GM12801 (cell line): ENCODE measurements around the gene DGKQ.

Experiments
- TF ChIP-seq, protein P1 (sequence below): IDR thresholded peaks from one replicate; pipeline ENCODE4 v1.5.1; 2011; ENCODE audit warnings: control low read depth; ENCODE audit not compliant: insufficient read length; ENCODE audit errors: extremely low read depth

Gene DGKQ

DNA sequence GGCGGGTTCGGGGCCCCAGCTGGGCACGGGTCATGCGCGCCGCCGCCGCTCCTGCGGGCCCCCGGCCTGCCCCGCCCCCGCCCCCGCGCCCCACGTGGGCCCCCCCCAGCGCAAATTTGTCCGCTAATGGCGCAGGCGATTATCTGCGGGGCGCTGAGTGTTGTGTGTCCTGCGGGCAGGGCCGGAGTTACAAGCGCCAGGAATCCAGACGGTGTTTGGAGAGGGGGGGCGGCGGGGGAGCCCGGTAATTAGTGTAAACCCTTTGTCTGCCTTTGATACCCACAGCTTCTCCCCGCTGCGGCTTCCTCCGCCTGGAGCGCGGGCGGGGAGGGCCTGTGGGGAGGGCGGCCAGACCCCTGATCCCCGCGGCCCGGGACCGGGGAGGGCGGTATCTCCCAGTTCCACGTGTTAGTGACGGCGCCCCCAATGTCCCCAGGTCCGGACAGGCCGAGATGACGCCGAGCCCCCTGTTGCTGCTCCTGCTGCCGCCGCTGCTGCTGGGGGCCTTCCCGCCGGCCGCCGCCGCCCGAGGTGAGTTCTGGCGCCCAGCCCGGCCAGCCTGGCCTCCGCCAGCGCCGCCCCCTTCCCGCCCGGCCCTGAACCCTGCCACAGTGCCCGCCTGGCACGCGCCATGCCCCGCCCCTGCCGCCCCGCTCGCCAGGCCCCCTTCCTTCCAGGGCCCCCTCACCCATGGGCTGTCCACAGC lies 38.8 kb upstream of the DGKQ start:
- TF ChIP-seq, protein P1, sequence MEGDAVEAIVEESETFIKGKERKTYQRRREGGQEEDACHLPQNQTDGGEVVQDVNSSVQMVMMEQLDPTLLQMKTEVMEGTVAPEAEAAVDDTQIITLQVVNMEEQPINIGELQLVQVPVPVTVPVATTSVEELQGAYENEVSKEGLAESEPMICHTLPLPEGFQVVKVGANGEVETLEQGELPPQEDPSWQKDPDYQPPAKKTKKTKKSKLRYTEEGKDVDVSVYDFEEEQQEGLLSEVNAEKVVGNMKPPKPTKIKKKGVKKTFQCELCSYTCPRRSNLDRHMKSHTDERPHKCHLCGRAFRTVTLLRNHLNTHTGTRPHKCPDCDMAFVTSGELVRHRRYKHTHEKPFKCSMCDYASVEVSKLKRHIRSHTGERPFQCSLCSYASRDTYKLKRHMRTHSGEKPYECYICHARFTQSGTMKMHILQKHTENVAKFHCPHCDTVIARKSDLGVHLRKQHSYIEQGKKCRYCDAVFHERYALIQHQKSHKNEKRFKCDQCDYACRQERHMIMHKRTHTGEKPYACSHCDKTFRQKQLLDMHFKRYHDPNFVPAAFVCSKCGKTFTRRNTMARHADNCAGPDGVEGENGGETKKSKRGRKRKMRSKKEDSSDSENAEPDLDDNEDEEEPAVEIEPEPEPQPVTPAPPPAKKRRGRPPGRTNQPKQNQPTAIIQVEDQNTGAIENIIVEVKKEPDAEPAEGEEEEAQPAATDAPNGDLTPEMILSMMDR, result no peak

DNA sequence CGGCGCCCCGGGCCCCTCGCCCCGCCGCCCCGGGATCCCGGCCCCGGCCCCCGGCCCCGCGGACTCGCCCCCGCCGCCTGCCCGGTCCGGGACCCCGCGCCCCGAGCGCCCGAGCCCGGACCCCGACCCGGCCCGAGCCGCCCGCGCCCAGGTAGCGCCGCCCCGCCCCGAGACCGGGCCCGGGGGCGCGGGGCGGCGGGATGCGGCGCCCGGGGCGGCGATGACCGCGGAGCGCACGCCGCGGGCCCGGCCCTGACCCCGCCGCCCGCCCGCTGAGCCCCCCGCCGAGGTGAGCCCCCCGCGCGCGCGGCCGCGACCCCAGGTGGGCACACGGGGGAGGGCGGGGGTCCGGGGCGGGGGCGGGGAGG lies 38.3 kb upstream of the DGKQ start:
- TF ChIP-seq, protein P1, result no peak

DNA sequence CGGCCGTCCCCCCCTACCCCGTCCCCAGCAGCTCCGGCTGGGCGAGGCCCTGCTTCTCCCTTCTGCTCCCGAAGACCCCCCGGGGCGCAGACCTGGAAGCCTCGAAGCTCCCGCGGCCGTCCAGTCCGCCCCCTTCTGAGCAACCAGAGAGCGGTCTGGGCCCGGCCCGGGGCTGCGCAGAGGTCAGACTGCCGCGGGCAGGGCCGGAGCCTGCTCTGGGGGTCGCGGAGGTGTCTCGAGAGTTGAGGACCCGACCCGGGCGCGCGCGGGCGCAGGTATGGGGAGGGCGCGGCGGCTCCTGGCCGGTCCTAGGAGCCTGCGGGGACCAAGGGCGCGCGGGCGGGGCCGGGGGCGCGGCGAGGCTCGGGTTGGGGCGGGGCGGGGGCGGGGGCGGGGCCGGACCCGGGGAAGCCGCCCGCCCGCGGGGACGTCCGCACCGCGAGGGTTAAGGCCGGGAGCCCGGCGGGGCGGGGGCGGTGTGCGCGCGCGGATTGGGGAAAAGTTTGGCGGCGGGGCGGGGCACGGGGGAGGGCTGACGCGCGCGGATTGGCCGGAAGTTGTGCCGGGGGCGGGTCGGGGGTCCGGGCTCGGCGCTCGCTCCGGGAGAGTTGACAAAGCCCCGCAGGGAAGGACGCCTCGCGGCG lies 37.8 kb upstream of the DGKQ start, which contains the start of gene FGFRL1:
Gene FGFRL1, plus strand, starts transcription at position 605 of the 644 bp plus-strand sequence. CDS start 860 bp downstream, outside the sequence.
- TF ChIP-seq, protein P1, result no peak

DNA sequence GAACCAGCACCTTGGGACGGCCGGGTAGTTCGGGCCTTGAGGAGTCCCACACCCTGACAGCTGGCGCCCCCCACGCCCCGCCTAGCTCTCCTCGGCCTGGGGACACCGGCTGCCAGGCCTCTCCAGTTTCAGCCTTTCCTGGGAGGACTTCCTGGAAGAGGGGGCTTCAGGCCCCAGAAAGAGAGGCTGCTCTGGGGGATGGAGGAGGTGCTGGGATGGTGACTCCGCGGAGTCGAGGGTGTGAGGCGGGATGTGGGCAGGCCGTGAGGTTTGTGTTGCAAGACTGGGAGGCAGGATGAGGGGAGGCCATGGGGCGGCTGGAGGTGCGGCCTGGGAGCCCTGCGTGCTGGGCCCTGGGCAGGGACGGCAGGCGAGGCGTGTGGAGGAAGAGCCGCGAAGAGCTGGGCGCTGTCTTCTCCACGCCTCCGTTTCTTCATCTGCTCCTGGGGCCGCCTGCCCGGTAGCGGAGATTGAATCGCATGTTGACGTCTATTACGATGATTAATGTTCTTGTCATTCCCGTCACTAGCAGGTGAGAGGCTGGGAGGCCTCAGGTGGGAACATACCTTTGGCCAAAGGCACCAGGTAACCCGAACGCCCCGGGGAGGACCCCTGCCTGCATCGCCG lies 37.1 kb upstream of the DGKQ start:
- TF ChIP-seq, protein P1, result no peak

DNA sequence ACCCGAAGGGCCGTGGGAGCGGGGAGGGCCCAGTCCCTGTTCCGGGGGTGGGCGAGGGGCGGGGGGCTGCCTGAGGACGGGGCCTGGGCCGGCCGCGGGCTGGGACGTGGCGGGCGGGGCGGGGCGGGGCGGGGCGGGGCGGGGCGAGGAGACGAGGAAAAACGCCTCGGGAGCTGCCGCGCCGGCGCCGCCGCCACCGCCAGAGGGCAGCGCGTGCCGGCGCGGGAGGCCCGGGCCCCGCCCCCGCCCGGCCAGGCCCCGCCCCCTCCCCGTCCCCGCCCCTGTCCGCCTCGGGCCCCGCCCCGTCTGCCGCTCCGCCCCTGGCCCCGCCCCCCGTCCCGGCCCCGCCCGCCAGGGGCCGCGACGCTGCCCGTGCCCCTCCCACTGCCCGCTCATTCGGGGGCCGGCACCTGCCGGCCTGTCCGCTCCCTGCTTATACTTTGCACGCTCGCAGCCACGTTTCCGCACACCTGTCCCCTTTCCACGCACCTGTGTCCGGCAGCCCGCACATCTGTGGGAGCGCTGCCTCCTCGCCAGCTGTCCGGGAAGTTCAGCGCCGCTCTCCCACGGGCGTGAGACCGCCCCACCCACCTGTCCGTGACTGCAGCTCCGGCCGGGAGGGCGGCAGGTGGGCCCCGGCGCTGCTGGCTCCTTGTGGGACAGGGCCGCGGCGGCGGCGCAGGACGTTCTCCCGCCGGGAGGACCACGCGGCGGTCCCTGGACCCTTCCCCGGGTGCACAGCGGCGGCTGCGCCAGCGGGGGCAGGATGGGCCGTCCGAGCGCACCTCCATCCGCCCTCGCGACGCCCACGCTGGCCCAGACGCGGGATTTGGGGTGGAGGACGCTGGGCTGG lies 36.4 kb upstream of the DGKQ start:
- TF ChIP-seq, protein P1, result no peak

DNA sequence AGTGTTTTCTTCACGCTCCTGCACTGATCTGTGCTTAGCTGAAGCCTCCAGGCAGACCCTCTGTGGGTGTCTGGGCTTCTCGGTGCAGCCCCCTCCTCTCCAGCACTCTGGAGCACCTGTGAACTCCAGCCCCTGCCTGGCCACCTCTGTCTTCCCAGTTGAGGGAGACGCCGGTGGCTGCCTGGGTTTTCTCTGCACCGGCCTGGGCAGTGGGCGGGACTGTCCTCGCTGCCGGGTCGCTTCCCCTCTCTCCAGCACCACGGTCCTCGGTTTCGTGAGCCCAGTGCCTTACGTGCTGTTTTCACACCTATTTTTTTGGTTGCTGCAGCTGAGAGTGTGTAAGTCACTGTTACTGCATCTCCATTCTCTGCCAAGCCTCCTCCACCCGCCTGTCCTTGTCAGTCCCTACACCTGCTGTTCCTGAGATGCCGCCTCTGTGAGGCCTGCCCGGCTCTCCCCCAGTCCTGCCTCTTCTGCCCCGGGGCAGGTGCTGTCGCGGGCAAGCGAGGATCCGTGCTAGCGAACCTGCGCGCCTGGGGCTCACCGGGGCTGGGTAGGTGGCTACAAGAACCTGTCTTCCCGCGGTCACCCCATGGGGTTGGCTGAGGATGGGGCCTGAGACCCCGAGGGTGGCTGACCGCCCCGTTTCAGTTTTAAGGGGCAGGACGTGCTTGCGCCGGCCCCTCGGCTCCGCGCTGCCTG lies 35.6 kb upstream of the DGKQ start:
- TF ChIP-seq, protein P1, result no peak

DNA sequence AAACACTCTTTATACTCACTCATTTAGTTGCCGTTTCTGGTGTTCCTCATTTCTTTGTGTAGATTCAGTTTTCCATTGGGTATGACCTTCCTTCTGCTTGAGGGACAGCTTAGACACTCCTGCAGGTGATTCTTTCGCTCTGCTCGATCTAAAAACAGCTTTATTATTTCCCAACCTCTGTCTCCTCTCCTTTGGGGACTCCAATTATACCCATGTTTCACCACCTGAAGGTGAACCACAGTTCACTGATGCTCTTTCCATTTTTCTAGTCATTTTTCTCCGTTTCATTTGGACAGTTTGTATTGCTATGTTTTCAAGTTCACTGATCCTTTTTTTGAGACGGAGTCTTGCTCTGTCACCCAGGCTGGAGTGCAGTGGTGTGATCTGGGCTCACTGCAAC lies 33.5 kb upstream of the DGKQ start:
- TF ChIP-seq, protein P1, result no peak
